GM12878 (cell line): ENCODE measurements around the gene BTNL2. TPM values are rescaled to one million over a fixed set of nuclear protein-coding genes. Genes with fewer than 3 reads are reported as not detected.

Experiments used
- ATAC-seq: fragments of 200-7000 bp; cut with Tn5 transposase; 3 replicates; pipeline ENCODE4 v1.9.1; 2020; ENCODE audit warnings: mild to moderate bottlenecking, moderate library complexity
- BruUV-seq: library from RNA; stranded (reverse); fragments of 400-500 nt; replicated peaks from 2 replicates; lab custom pipeline; 2021; lab: Mats Ljungman, UMichigan
- CTCF ChIA-PET: fragments of 300-600 bp; sonication (Branson Sonifier 250); formaldehyde crosslinking; extraction: SDS; loops from one replicate; lab custom pipeline; 2021; ENCODE audit warnings: inconsistent platforms; lab: Yijun Ruan, JAX
- POLR2A ChIA-PET: fragments of 350-600 bp; formaldehyde crosslinking; extraction: SDS; loops from one replicate; lab custom pipeline; 2021; ENCODE audit warnings: inconsistent platforms; lab: Charles Lee
- RAD21 ChIA-PET: fragments of 300-600 bp; sonication (Branson Sonifier 250); formaldehyde crosslinking; loops from one replicate; lab custom pipeline; 2023; ENCODE audit warnings: antibody characterized with exemption; ENCODE audit not compliant: unreplicated experiment; lab: Charles Lee
- SMC1A ChIA-PET: fragments of 300-600 bp; sonication (Branson Sonifier 250); formaldehyde crosslinking; loops from one replicate; lab custom pipeline; 2023; ENCODE audit not compliant: unreplicated experiment, uncharacterized antibody; lab: Charles Lee
- DNase-seq: peaks from one replicate; pipeline ENCODE4 v3.0.0-alpha.2; 2011; ENCODE audit warnings: low read depth, low spot score
- FAIRE-seq: peaks from 3 replicates; lab custom pipeline; 2011; peaks lifted over from hg19 to GRCh38; lab: Jason Lieb, UNC
- H2AFZ ChIP-seq: 2 replicates; pipeline ENCODE4 v1.6.0; 2011; ENCODE audit warnings: low read depth, low read length, control low read depth; ENCODE audit not compliant: control insufficient read depth
- H3K27ac ChIP-seq: 2 replicates; pipeline ENCODE4 v1.5.1; 2011; ENCODE audit warnings: control low read depth; ENCODE audit not compliant: control insufficient read depth, insufficient read depth
- H3K27me3 ChIP-seq, 2 experiments: replicated peaks in 1 of 2; 2 replicates each; pipeline versions ENCODE4 v1.6.0 to v1.6.1; 2011; ENCODE audit warnings: low read length in 1 of 2; ENCODE audit not compliant: control insufficient read depth in 2 of 2, insufficient read depth in 2 of 2
- H3K36me3 ChIP-seq, 2 experiments: 2 replicates each; pipeline ENCODE4 v1.5.1; 2011; ENCODE audit warnings: low read length in 1 of 2; ENCODE audit not compliant: control insufficient read depth in 2 of 2, insufficient read depth in 2 of 2
- H3K4me1 ChIP-seq: 2 replicates; pipeline ENCODE4 v1.6.1; 2011; ENCODE audit warnings: mild to moderate bottlenecking, low read length, moderate library complexity, mixed read lengths; ENCODE audit not compliant: control insufficient read depth, insufficient read depth
- H3K4me2 ChIP-seq: 2 replicates; pipeline ENCODE4 v1.6.0; 2011; ENCODE audit warnings: control low read depth; ENCODE audit not compliant: control insufficient read depth, insufficient read depth
- H3K4me3 ChIP-seq: fragments of 200-600 bp; sonication (generic); 2 replicates; pipeline ENCODE4 v1.5.1; 2016
- H3K79me2 ChIP-seq: 2 replicates; pipeline ENCODE4 v1.6.0; 2011; ENCODE audit warnings: low read length; ENCODE audit not compliant: control insufficient read depth, insufficient read depth
- H3K9ac ChIP-seq: 2 replicates; pipeline ENCODE4 v1.8.0; 2011; ENCODE audit warnings: low read length, control low read depth, mixed read lengths; ENCODE audit not compliant: control insufficient read depth, insufficient read depth
- H3K9me3 ChIP-seq: replicated peaks from 3 replicates; pipeline ENCODE4 v1.5.1; 2011; ENCODE audit warnings: mild to moderate bottlenecking, low read length; ENCODE audit not compliant: control insufficient read depth, insufficient read depth
- H4K20me1 ChIP-seq: 2 replicates; pipeline ENCODE4 v1.6.0; 2011; ENCODE audit not compliant: control insufficient read depth, insufficient read depth
- BMI1 ChIP-seq: fragments of 450-650 bp; IDR thresholded peaks from 2 replicates; pipeline ENCODE4 v1.6.1; 2016; ENCODE audit warnings: mild to moderate bottlenecking, moderate library complexity, borderline replicate concordance
- CBFB ChIP-seq: IDR thresholded peaks from 2 replicates; pipeline ENCODE4 v1.6.1; 2016; ENCODE audit warnings: antibody characterized with exemption, low read depth
- CEBPZ ChIP-seq: fragments of 150-350 bp; IDR thresholded peaks from 2 replicates; pipeline ENCODE4 v1.6.1; 2016; ENCODE audit warnings: low read depth, low read length
- IKZF1 ChIP-seq: fragments of 450-650 bp; conservative IDR thresholded peaks from 2 replicates; pipeline ENCODE4 v1.6.1; 2017; ENCODE audit warnings: antibody characterized with exemption, mild to moderate bottlenecking
- NFYA ChIP-seq: IDR thresholded peaks from 2 replicates; pipeline ENCODE4 v1.6.1; 2011; ENCODE audit warnings: low read depth, mild to moderate bottlenecking, low read length, improper control_type of control experiment, borderline replicate concordance
- POU2F2 ChIP-seq: IDR thresholded peaks from 3 replicates; pipeline ENCODE4 v1.6.1; 2011; ENCODE audit warnings: low read depth, mild to moderate bottlenecking, low read length, borderline replicate concordance
- RFX5 ChIP-seq: IDR thresholded peaks from 2 replicates; pipeline ENCODE4 v1.6.1; 2011; ENCODE audit warnings: low read depth, low read length, improper control_type of control experiment
- SIN3A ChIP-seq: IDR thresholded peaks from 2 replicates; pipeline ENCODE4 v1.6.1; 2012; ENCODE audit warnings: low read depth, low read length, improper control_type of control experiment
- WRNIP1 ChIP-seq: IDR thresholded peaks from 2 replicates; pipeline ENCODE4 v1.6.1; 2011; ENCODE audit warnings: low read depth, low read length, improper control_type of control experiment, borderline replicate concordance
- whole genome bisulfite sequencing: methylation state at CpG from one replicate; pipeline ENCODE4 v1.1.6; 2016; ENCODE audit warnings: low lambda C conversion rate; ENCODE audit not compliant: insufficient replicate concordance, insufficient coverage; ENCODE audit errors: missing lambda C conversion rate; 5-methylcytosine and 5-hydroxymethylcytosine counted together
- in situ Hi-C: fragments of 300-500 bp; cut with MboI; formaldehyde crosslinking; loops from 9 replicates; pipeline ENCODE4 v1.14.3; 2018; ENCODE audit warnings: mixed read lengths
- intact Hi-C: fragments of 100-400 bp; cut with micrococcal nuclease; formaldehyde crosslinking; loops from one replicate; pipeline ENCODE4 v1.14.2; 2022; ENCODE audit not compliant: unreplicated experiment
- polyA plus RNA-seq, 11 experiments: library from polyadenylated mRNA; depleted of rRNA in 4 of 11; unstranded in 6 of 11; stranded (reverse) in 5 of 11; fragments of >200 nt; fragmentation: Nextera tagmentation in 4 of 11; fragmentation: Illumina TruSeq in 1 of 11; extraction: Ambion mirVana in 4 of 11; extraction: Trizol in 1 of 11; gene quantifications; 1 replicate in 1 of 11; 2 replicates in 10 of 11; pipeline versions ENCODE4 v1.2.1 to v1.2.3, GENCODE V29; 2011 to 2016; ENCODE audit warnings: inconsistent platforms in 2 of 11, missing spikeins in 2 of 11, low read depth in 1 of 11
- total RNA-seq, 4 experiments: library from RNA; depleted of rRNA in 3 of 4; stranded (reverse); fragments of >200 nt in 3 of 4; fragmentation: Illumina TruSeq in 1 of 4; extraction: Trizol in 1 of 4; gene quantifications; 2 replicates each; pipeline versions ENCODE4 v1.2.1 to v1.2.3, GENCODE V29; 2013 to 2021
- TF ChIP-seq, protein P1 (sequence below): IDR thresholded peaks from 2 replicates; pipeline ENCODE4 v1.6.1; 2011; ENCODE audit warnings: low read depth, low read length, improper control_type of control experiment, borderline replicate concordance
- TF ChIP-seq, protein P2 (sequence below): fragments of 450-650 bp; IDR thresholded peaks from 2 replicates; pipeline ENCODE4 v1.6.1; 2017; ENCODE audit warnings: mild to moderate bottlenecking, moderate library complexity
- TF ChIP-seq, protein P3 (sequence below): IDR thresholded peaks from 2 replicates; pipeline ENCODE4 v1.6.1; 2011; ENCODE audit warnings: borderline replicate concordance, low read depth, mild to moderate bottlenecking, moderate library complexity, low read length; ENCODE audit not compliant: insufficient read depth, poor library complexity, severe bottlenecking

BTNL2 gene
- total and polyA plus RNA-seq, 10 of the 15 experiments (the other 5 are each of a cell fraction or from before 2014, with no cell fraction given), result 0.11 to 0.29 (median 0.26) TPM; not detected in 5

DNA sequence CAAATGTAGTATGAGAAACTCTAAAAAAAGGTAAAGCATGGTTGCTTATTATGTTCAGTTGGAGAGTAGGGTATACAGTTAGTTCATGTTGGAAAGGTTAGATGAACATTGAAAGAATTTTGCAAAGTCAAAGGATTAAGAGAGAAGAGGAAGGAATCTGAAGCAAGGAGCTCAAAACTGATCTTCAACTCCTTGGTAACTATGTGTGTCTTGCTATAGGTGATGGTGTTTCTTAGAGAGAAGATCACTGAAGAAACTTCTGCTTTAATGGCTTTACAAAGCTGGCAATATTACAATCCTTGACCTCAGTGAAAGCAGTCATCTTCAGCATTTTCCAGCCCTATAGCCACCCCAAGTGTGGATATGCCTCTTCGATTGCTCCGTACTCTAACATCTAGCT, 37.5 kb upstream of the BTNL2 start:
- intact Hi-C loops, result no loop called here
- ATAC-seq (no peak), FAIRE-seq (no peak), DNase-seq (no peak)
- Histone ChIP-seq H3K9me3 (no peaks in the 10 kb centered on the region), H3K4me1 (peaks cover 4% of the 10 kb centered on the region; the same call in 1 of the 2 replicates), H4K20me1 (peaks cover 9% of the 10 kb centered on the region), H3K79me2 (peaks cover 39% of the 10 kb centered on the region), H3K9ac (no peak overlapping the region), H3K4me2 (no peak overlapping the region), H3K36me3 (peaks cover 16 to 32% of the 10 kb centered on the region in 2 experiments), H3K27me3 (no peaks in the 10 kb centered on the region), H2AFZ (no peak overlapping the region), H3K4me3 (no peak overlapping the region), H3K27ac (no peak overlapping the region)
- TF ChIP-seq BMI1, result 0 out of 2 replicates have a peak, but pooled peaks have one; percentile 35
- no peak for TF ChIP-seq IKZF1
- TF ChIP-seq, protein P1, sequence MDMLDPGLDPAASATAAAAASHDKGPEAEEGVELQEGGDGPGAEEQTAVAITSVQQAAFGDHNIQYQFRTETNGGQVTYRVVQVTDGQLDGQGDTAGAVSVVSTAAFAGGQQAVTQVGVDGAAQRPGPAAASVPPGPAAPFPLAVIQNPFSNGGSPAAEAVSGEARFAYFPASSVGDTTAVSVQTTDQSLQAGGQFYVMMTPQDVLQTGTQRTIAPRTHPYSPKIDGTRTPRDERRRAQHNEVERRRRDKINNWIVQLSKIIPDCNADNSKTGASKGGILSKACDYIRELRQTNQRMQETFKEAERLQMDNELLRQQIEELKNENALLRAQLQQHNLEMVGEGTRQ, result no peak
- no peak for TF ChIP-seq SIN3A
- TF ChIP-seq, protein P2, sequence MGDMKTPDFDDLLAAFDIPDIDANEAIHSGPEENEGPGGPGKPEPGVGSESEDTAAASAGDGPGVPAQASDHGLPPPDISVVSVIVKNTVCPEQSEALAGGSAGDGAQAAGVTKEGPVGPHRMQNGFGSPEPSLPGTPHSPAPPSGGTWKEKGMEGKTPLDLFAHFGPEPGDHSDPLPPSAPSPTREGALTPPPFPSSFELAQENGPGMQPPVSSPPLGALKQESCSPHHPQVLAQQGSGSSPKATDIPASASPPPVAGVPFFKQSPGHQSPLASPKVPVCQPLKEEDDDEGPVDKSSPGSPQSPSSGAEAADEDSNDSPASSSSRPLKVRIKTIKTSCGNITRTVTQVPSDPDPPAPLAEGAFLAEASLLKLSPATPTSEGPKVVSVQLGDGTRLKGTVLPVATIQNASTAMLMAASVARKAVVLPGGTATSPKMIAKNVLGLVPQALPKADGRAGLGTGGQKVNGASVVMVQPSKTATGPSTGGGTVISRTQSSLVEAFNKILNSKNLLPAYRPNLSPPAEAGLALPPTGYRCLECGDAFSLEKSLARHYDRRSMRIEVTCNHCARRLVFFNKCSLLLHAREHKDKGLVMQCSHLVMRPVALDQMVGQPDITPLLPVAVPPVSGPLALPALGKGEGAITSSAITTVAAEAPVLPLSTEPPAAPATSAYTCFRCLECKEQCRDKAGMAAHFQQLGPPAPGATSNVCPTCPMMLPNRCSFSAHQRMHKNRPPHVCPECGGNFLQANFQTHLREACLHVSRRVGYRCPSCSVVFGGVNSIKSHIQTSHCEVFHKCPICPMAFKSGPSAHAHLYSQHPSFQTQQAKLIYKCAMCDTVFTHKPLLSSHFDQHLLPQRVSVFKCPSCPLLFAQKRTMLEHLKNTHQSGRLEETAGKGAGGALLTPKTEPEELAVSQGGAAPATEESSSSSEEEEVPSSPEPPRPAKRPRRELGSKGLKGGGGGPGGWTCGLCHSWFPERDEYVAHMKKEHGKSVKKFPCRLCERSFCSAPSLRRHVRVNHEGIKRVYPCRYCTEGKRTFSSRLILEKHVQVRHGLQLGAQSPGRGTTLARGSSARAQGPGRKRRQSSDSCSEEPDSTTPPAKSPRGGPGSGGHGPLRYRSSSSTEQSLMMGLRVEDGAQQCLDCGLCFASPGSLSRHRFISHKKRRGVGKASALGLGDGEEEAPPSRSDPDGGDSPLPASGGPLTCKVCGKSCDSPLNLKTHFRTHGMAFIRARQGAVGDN, result no peak
- no peak for TF ChIP-seq NFYA
- TF ChIP-seq CEBPZ, result no peak
- TF ChIP-seq CBFB, result 0 out of 2 replicates have a peak, but pooled peaks have one; percentile 5
- TF ChIP-seq WRNIP1, result no peak
- no peak for TF ChIP-seq RFX5
- TF ChIP-seq POU2F2, result 0 out of 3 replicates have a peak, but pooled peaks have one; percentile 5
- TF ChIP-seq, protein P3, sequence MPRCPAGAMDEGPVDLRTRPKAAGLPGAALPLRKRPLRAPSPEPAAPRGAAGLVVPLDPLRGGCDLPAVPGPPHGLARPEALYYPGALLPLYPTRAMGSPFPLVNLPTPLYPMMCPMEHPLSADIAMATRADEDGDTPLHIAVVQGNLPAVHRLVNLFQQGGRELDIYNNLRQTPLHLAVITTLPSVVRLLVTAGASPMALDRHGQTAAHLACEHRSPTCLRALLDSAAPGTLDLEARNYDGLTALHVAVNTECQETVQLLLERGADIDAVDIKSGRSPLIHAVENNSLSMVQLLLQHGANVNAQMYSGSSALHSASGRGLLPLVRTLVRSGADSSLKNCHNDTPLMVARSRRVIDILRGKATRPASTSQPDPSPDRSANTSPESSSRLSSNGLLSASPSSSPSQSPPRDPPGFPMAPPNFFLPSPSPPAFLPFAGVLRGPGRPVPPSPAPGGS, result no peak
- 65% methylated on average over 2 of the region's 2 CpGs for WGBS
- ChIA-PET CTCF (interaction anchor here (1.1 kb wide), 1 partner anchor 256 kb away, joined by 3 read pairs; no protein-coding TSS in a partner anchor), POLR2A (interaction anchor here (8.4 kb wide), 1 partner anchor 16 kb away, joined by 64 read pairs; no protein-coding TSS in a partner anchor), SMC1A (interaction anchor here (0.8 to 1.7 kb wide), 2 partner anchors 16 to 18 kb away, joined by 4 to 5 read pairs; no protein-coding TSS in a partner anchor), RAD21 (interaction anchor here (1.0 kb wide), 1 partner anchor 16 kb away, joined by 5 read pairs; no protein-coding TSS in a partner anchor)
- BruUV-seq, result no TSS peak
- in situ Hi-C loops, result no loop called here
